Stimulated activated CD4-positive, alpha-beta T cell treated with anti-CD3 and anti-CD28 coated beads, Interleukin-4, amount 100 ng/mL, for 48 hours (primary cell): Measurements from ENCODE around the gene PLPP2.
A peak's percentile ranks its signal among the peaks of the same experiment; 100 is the strongest.

Experiments
- DNase-seq, 2 donors: peaks; one replicate each; pipeline ENCODE4 v3.0.0-alpha.2; 2020; ENCODE audit warnings: low read depth in 2 of 2

PLPP2 gene

GRCh38 chr19:315811-316210, 24.6 kb upstream of the PLPP2 start:
- DNase-seq: no peak

- no peak for DNase-seq
Measured at GRCh38 chr19:313988-314815, 23.0 kb upstream of the PLPP2 start.

GRCh38 chr19:313169-313987, 22.2 kb upstream of the PLPP2 start:
- DNase-seq: no peak

- no peak for DNase-seq
Measured at GRCh38 chr19:311813-312261, 20.6 kb upstream of the PLPP2 start.

GRCh38 chr19:310781-311496, 19.7 kb upstream of the PLPP2 start:
- no peak for DNase-seq

GRCh38 chr19:310141-310651, 19.0 kb upstream of the PLPP2 start:
- no peak for DNase-seq

GRCh38 chr19:309206-309565, 18.0 kb upstream of the PLPP2 start:
- DNase-seq: no peak

- DNase-seq: no peak
Measured at GRCh38 chr19:308471-309205, 17.4 kb upstream of the PLPP2 start.

- no peak for DNase-seq
Measured at GRCh38 chr19:307793-308420, 16.7 kb upstream of the PLPP2 start.

- no peak for DNase-seq
Measured at GRCh38 chr19:307111-307531, 15.9 kb upstream of the PLPP2 start.

GRCh38 chr19:306151-306900, 15.1 kb upstream of the PLPP2 start:
- no peak for DNase-seq

GRCh38 chr19:305240-306150, 14.3 kb upstream of the PLPP2 start:
- DNase-seq: no peak

GRCh38 chr19:296476-297225, 5.4 kb upstream of the PLPP2 start:
- DNase-seq: no peak

GRCh38 chr19:295687-296370, 4.6 kb upstream of the PLPP2 start:
- DNase-seq: no peak

GRCh38 chr19:294946-295686, 3.9 kb upstream of the PLPP2 start:
- DNase-seq: peak; percentile 40 to 47

GRCh38 chr19:294341-294945, 3.2 kb upstream of the PLPP2 start:
- DNase-seq: no peak
